HG03097 (cell line): Measurements from ENCODE around the gene ADARB2.

ENCODE experiments used
- ATAC-seq: cut with Tn5 transposase; IDR thresholded peaks from one replicate; pipeline ENCODE4 v1.9.1; 2021; ENCODE audit not compliant: unreplicated experiment, low FRiP score

ADARB2 gene

DNA sequence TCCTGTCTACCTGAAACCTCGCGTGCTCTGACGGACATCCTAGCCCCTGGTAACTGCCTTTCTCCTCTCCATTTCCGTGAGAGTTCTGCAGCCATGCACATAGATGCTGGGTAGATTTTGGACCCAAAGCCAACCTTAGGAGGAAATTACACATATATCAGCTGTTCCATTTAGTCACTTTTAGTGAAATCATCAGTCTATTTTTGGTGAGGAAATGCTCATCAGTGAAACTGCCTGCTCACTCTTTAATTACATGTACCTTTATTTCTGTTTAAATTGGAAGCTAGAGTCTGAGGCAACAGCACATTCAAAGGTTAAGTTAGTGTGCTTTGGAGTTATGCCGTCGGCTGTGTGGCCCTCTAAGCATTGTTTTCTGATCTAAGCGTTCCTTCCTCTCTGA is 449.8 kb downstream of the ADARB2 start:
- no peak for ATAC-seq

DNA sequence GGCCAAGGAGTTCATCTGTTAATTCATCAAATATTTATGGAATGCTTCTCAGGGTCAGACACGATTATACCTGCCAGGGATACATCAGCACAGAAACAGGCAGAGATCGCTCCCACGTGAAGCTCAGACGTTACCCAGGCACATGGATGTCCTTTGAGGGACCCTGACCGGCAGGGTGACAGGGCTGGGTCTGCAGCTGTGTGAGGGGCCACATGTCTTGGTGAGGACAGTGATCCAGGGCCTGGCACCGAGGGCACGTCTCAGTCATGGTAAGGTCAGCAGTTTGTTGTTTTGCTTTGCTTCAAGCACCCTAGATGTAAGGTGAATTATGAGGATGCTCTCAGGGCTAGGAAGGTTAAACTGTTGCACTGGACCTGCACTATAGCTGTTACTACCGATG is 453.2 kb downstream of the ADARB2 start:
- no peak for ATAC-seq

DNA sequence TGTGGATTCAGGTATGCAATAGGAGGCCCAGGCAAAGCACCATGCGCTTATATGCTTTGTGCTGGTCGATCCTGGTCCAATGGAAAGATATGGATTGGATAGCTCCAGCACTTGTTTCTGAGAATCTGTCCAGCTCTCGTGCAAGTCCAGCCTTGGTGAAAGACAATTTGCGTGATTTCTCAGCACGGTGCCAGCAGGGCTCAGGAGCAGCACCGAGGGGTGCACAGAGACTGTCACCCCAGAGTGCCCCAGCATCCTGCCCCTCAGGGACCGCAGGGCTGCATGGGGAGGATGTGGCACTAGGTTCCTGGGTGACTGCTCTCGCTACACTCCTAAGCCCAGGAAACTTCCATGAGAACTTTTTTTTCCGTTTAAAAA is 455.9 kb downstream of the ADARB2 start:
- ATAC-seq: no peak

DNA sequence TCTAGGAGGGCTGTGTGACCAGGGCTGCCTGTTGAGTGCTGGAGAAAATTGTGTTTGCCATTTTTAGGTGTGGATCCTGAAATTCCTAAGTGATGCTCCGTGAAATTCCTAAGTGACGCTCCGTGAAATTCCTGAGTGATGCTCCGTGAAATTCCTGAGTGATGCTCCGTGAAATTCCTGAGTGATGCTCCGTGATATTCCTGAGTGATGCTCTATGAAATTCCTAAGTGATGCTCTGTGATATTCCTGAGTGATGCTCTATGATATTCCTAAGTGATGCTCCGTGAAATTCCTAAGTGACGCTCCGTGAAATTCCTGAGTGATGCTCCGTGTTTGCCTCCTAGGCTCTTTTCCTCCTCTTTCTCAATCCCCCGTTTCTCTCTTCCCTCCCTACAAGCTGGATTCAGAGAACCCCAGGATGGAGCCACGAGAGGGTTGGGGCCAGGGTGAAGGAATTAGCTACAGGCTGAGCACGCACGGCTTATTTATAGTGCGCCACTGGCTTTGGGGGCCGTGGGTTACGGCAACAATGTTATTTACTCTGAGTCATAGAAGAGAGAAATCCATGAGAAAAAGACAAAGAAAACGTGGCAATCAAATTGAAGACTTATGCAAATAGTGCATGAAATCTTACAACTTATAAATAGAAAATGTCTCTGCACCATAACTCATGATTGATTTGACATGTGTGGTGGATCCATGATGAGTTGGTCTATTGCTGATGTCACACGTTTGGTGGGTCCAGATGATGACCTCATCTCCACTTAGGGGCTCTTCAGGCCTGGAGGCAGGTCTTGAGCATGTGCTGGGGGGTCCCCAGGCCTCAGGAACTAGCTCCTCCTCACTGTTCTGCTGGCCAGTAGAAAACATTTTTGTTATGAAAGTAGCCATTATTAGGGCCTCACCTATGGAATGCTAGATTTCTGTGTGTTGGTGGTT is 456.6 kb downstream of the ADARB2 start:
- ATAC-seq: no peak

DNA sequence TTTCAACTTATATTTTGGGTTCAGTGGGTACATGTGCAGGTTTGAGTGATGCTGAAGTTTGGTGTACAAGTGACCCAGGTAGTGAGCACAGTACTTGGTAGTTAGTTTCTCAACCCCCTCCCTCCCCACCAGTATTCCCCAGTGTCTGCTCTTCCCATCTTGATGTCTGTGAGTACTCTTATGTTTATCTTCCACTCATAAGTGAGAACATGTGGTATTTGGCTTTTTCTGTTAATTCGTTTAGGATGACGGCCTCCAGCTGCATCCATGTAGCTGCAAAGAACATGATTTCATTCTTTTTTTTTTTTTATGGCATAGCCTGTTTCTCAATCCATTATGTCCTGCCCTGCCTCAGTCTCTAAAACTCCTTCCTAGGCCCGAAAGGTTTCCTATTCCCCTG is 459.0 kb downstream of the ADARB2 start:
- ATAC-seq: no peak

DNA sequence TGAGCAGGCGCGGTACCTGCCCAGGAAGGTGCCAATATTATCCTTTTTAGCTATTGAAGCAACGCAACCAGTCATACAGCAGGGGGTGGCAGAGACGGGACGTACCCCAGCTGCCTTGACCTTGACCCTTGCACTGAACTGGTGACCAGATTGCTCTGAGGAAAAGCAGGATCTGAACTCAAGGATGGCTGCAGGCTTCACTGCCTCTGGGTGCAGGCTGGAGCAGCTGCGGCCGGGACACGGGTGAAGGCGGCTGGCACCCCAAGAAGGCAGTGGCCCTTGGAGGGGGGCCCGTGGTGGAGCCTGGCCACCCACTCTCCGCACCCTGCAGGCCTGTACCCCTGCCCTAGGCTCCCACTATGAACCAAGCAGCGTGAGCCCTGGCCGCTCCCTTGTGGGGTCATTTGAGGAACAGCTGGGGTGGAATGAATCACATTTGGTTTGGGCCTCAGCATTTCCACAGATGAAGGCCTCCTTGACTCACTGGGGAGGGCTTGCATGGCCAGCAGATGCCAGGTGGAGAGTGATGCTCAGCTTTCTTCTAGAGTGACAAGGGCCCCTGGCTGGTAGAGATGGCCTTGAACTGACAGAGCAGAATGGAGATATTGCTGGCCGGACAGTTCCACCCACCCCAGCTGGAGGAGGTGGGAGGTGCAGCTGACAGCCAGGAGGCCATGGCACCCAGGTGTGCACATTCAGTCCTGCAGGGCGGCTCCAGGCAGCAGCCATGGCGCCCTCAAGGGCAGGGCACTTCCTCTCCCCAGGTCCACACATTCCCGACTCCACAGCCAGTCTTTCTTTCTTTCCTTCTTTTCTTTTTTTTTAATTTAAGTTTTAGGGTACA is 462.4 kb downstream of the ADARB2 start:
- ATAC-seq: no peak

DNA sequence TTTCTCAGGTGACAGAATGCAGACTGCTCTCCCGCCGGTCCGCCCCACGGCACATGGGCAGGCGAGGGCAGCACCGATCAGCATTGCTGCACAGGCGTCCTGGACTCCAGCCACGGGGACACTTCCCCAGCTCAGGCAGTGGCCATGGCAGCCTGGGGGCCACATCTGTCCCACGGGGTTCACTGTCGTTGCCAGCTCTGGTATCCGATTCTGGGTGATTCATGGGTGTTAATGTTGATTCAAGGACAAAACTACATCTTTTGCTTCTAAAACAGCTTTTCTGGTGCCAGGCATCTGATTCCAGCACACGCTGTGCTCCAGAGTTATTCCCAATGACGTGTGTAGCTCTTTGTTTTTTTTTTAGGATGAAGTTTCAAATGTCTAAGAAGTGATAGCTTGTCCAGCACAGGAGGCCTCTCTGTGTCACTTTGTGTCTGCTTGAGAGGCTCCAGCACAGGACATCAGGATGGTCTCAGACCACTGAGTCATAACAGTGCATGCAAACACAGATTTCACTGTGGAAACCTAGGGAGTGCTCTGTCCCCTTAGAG is 463.1 kb downstream of the ADARB2 start:
- ATAC-seq: no peak

DNA sequence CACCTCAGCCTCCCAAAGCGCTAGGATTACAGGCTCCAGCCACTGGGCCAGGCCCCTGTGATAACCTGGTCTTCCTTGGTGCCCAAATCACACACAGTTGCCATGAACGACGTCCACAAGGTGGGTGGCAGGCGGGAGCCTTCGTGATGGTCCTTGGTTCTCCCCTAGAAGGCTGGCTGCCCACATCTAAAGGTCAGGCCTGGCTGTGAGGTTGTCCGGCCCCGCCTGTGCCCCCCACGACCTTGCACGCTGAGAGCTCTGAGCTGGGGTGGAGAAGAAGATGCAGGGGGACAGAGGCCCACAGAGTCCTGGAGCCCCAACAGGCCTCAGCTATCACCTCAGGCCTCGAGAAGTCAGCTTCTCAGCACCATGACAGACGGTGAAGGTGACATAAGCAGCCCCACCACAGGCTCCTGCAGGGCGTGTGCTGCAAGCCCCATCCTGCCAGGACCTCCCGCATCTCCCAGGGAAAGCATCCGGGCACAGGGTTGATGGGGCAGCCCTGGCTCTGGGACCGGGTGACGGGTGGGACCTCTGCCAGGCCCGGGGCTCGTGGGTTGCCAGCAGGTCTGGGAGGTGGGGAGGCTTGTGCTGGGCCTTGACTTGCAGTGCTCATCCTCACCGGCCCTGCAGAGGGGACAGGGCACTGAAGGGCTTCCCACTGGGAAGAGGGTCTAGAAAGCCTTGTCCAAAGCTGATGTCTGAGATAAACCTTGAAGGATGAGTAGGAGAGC is 463.8 kb downstream of the ADARB2 start:
- no peak for ATAC-seq

DNA sequence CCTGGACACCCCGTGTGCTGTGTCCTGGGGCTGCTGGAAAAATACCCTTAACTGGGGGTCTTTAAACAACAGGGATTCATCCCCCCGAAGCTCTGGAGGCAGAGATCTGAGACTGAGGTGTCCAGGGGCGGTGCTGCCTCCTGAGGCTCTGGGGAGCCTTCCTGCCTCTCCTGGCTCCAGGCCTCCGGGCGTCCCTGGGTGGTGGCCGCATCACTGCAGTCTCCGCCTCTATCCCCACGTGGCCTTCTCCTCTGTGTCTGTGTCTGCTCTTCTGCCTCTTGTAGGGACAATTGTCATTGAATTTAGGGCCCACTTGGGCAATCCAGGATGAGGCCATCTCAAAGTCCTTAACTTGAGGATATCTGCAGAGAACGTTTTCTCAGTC is 464.6 kb downstream of the ADARB2 start:
- ATAC-seq: no peak

DNA sequence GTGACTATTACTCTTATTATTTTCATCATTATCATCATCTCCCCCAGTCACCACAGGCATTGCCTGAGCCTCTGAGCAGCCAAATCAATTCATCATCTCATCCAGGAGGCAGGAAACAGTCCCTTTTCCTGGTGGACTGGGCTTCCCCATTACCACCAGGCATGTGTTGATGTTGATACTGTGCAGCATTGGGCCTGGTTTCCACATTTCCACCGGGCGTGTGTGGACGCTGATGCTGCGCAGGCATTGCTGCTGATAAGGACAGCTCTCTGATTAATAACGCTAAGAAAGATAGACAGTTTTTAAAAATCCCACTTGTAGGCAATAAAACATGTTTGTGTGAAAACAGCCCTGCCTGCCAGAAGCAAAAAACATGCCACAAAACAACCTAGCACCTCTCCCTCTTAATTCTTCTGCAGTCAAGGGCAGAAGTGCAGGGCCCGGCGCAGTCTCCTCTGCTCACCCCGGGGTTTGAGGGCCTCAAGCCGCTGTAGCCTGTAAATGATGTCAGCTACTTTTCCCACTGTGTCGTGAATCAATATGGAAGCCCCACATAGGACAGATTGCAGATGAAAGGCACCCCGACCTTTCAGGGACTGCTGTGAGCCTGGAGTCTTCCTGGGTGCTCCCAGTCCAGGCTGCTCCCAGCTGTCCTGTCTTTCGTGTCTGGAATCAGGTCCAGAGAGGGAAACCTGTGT is 465.1 kb downstream of the ADARB2 start:
- no peak for ATAC-seq

DNA sequence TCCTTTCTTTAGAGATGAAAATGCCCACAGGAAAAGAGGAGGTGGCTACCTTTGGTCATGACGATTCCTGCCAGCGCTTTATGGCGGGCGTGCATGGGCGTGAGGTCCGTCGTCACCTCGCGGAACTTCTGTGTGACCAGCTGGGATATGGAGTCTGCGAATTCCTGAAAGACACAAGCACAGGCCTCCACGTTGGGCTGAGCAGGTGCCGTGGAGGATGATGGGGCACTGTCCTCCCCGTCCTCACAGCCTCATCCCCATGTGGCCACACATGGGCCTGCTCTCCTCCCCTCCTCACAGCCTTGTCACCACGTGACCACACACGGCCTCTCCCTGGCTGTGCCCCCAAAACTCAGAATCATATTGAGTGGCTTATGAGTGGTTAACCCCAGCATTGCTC is 466.4 kb downstream of the ADARB2 start:
- no peak for ATAC-seq

DNA sequence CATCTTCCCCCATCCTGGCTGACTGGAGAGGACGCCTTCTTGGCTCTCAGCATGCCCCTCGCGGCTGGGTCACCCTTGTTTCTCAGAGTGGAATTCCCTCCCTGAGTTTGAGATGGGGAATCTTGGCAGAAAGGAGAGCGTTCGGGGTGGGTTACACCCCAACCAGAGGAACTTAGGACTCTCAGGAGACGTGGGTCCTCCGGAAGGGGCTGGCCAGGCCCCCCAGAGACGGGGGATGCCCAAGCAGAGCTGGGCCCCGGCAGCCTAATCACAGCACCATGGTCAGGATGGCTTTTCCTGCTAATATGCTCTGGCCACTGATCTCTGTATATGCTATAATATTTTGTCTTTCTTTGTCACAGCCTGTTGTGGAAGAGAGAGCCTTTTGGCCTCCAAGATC is 466.8 kb downstream of the ADARB2 start:
- ATAC-seq: no peak

DNA sequence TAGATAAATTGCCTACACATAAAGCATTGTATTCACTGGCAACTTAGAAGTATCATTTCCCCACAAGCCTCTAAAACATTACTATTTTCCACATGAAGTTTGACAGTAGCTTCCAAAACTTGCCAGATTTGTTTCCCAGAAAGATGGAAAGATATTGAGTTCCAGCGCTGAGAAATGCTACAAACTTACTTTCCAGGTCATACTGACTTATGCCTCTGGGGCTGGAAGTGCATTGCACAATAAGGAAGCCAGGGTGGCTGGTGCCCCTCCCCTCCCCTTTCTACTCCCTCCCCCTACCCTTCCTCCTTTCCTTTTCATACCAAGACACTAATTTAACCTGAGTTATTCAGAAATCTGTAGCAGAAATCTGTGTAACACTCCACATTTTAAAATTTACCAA is 468.5 kb downstream of the ADARB2 start:
- no peak for ATAC-seq

DNA sequence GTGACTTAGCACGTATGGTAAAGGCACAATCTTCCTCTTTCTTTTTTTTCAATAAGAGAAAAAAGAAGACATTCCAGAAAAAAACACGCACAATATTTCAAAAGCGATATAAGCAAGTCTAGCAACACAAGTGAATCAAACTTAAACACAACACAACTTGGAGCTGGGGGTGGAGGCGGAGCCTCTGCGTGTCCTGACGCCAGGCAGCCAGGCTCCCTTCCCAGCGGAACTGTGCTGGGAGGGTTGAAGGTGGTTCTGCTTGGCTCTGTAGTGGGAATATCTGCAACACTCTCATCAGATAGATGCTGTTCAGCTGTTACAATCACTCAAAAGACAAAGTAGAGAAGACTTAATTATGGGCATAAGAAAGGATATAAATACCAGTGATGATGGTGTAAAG is 469.8 kb downstream of the ADARB2 start:
- ATAC-seq: no peak

DNA sequence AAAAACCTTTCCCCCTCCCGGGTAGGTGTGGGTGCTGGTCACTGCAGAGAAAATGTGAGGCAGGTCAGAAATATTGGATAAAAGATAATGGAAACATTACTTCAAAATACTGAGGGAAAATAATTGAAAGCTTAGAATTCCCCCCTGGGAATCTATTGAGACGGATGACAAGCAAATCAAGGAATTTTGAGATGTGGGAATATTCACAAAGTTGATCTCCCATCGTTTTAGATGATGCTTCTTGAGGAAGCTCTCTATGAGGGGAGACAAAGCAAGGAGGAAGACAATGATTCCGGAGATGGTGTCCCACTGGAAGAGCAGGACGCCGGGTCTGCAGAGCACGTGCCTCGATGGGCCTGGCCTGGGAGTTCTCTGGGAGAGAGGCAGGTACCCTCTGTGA is 470.2 kb downstream of the ADARB2 start:
- ATAC-seq: no peak

DNA sequence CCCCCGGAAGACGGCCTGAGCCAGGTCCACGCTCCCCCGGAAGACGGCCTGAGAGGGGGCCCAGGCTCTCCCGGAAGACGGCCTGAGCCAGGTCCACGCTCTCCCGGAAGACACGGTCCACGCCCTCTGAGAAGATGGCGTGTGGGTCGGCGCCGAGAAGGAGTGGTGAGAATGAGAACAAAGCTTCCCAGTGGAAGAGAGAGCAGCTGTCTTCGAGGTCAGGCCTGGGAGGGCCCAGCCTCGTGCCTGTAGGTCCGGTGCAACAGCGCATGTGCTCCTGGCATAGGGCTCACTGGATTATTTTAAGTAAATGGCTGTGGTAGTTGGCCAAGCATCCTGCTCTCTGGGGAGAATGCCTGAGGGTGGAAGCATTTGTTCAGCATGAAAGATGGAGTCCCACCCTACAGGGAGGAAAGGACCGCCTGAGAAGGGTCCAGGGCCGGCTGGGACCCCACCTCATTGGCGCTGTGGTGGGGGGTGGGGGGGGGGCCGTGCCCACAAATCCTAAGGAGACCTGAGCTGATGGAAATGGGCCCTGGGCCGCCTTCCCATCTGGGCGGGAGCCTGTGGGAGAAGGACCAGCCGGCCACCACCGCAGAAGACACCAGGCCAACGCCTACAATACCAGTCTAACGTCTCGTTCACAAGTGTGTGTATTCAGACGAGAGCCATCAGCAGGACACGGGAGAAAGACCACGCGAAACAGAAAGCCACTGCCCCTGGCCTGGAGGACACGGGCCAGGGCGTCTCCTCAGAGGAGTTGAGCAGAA is 471.1 kb downstream of the ADARB2 start:
- ATAC-seq: no peak

DNA sequence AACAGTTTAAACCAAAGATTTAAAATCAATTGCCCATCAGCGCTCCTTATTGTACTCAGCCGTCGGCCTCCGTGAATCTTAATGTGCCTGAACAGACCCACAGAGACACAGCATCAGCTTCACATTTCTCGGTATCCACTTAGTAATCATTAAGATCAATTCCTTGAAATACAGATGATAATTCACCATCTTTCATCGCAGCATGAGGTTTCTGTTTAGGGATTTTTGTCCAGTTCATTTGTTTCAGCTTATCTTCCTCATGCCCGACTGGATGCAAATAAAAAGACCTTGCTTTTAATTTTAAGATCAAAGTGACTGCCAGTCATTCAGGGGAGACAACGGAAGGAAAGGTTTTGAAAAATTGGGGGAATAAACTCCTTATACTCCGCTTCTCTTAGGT is 473.3 kb downstream of the ADARB2 start:
- no peak for ATAC-seq

DNA sequence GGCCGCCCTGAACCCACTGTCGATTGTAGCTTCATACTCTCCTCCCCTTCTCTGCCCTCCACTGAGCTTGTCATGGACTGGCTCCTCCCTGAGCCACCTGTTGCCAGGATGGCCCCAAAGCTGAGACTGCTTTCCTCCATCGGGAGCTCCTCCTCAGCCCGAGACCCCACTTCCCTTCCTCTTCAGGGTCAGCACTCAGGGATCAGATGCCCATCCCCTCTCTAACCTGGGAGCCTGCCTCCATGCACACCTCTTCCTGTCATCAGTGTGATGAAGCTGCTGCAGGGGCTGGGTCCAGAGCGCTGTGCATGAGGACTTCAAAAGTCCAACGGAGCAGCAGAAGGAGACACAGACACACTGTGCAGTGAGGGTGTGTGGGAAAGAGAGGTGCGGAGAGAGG is 480.1 kb downstream of the ADARB2 start:
- ATAC-seq: no peak

DNA sequence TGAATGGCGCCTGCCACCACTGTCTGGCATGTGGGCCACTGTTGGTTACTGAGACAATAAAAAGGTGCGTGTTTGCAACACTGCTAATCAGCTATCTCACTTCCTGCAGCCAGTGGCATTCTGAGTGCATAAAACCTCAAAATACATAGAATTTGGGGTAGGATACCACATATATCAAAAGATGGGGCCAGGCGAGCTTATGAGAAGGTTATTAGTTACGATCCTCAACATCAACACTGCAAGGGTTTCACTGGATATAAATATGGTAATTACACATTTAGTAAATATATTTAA is 480.9 kb downstream of the ADARB2 start:
- no peak for ATAC-seq
